ENCODE results near the gene TSPAN10. TPM values are rescaled to one million over a fixed set of nuclear protein-coding genes. Genes with fewer than 3 reads are reported as not detected.

The TSPAN10 gene
- total and polyA plus RNA-seq, 9 of the 15 experiments (the other 6 are each of a cell fraction or from before 2014, with no cell fraction given), result 0.05 to 0.31 (median 0.13) TPM; not detected in 1

DNA sequence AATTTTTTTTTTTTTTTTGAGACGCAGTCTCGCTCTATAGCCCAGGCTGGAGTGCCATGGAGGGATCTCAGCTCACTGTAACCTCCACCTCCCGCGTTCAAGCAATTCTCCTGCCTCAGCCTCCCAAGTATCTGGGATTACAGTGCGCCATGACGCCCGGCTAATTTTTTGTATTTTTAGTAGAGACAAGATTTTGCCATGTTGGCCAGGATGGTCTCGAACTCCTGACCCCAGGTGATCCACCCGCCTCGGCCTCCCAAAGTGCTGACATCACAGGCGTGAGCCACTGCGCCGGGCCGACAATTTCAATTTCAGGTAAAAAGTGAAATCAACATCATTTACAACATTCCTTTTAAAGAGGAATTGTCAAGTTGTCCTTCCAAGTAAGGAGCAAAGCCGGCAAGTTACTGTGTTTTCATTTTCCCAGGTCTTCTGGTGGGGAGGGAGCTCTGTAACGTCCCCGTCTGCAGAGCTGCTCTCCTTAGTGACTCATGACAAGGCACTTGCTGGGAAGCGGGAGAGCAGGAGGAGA, 957 bp upstream of the TSPAN10 start (continued):
- TF ChIP-seq ZNF668 (CRISPR knock-in tag; IDR thresholded peaks at IDR 0.05) (no peak), ILF3 (IDR thresholded peaks at IDR 0.05; ENCODE audit: borderline replicate concordance) (no peak), ARID1B (IDR thresholded peaks at IDR 0.05) (no peak), GTF2A2 (tag; IDR thresholded peaks at IDR 0.05) (no peak), ATF1 (CRISPR knock-in tag; IDR thresholded peaks at IDR 0.05) (no peak), ATF1 (tag; IDR thresholded peaks at IDR 0.05) (peak; percentile 65; the same call in 1 of the 2 replicates), GATAD2B (IDR thresholded peaks at IDR 0.05; ENCODE audit: borderline replicate concordance) (no peak), NFIX (CRISPR knock-in tag; IDR thresholded peaks at IDR 0.05; ENCODE audit: low read depth) (no peak), MAFG (tag; conservative IDR thresholded peaks at IDR 0.05) (0 out of 2 replicates have a peak, but pooled peaks have one; percentile 16), DPF2 (IDR thresholded peaks at IDR 0.05) (peak; percentile 61; the same call in 1 of the 2 replicates), EP300 (IDR thresholded peaks at IDR 0.05; ENCODE audit: low read length) (no peak), HLTF (IDR thresholded peaks at IDR 0.05) (no peak), SP1 (CRISPR knock-in tag; IDR thresholded peaks at IDR 0.05) (0 out of 2 replicates have a peak, but pooled peaks have one; percentile 23), CREB1 (IDR thresholded peaks at IDR 0.05) (no peak), CREB1 (CRISPR knock-in tag; IDR thresholded peaks at IDR 0.05) (peak; percentile 74; the same call in 1 of the 2 replicates), MTA3 (IDR thresholded peaks at IDR 0.05; ENCODE audit: borderline replicate concordance) (no peak), ADNP (tag; IDR thresholded peaks at IDR 0.05) (0 out of 2 replicates have a peak, but pooled peaks have one; percentile 34), TAL1 (IDR thresholded peaks at IDR 0.05) (no peak), CHD1 (IDR thresholded peaks at IDR 0.05; ENCODE audit: low read length) (no peak), LEF1 (IDR thresholded peaks at IDR 0.05) (no peak), ETV5 (CRISPR knock-in tag; IDR thresholded peaks at IDR 0.05; ENCODE audit: low read depth) (0 out of 2 replicates have a peak, but pooled peaks have one; percentile 21), POU5F1 (IDR thresholded peaks at IDR 0.05; ENCODE audit: borderline replicate concordance, low read depth, low read length, partially characterized antibody) (no peak)
- TF ChIP-seq, protein P1, sequence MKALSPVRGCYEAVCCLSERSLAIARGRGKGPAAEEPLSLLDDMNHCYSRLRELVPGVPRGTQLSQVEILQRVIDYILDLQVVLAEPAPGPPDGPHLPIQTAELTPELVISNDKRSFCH (CRISPR knock-in tag; IDR thresholded peaks at IDR 0.05), result no peak
- TF ChIP-seq, protein P1 (tag; IDR thresholded peaks at IDR 0.05), result no peak
- TF ChIP-seq, protein P2, sequence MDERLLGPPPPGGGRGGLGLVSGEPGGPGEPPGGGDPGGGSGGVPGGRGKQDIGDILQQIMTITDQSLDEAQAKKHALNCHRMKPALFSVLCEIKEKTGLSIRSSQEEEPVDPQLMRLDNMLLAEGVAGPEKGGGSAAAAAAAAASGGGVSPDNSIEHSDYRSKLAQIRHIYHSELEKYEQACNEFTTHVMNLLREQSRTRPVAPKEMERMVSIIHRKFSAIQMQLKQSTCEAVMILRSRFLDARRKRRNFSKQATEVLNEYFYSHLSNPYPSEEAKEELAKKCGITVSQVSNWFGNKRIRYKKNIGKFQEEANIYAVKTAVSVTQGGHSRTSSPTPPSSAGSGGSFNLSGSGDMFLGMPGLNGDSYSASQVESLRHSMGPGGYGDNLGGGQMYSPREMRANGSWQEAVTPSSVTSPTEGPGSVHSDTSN (CRISPR knock-in tag; IDR thresholded peaks at IDR 0.05; ENCODE audit: low read depth), result no peak
- TF ChIP-seq, protein P2 (tag; conservative IDR thresholded peaks at IDR 0.05; ENCODE audit: low read depth), result no peak
- TF ChIP-seq, protein P3, sequence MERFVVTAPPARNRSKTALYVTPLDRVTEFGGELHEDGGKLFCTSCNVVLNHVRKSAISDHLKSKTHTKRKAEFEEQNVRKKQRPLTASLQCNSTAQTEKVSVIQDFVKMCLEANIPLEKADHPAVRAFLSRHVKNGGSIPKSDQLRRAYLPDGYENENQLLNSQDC (CRISPR knock-in tag; IDR thresholded peaks at IDR 0.05), result no peak
- TF ChIP-seq, protein P4, sequence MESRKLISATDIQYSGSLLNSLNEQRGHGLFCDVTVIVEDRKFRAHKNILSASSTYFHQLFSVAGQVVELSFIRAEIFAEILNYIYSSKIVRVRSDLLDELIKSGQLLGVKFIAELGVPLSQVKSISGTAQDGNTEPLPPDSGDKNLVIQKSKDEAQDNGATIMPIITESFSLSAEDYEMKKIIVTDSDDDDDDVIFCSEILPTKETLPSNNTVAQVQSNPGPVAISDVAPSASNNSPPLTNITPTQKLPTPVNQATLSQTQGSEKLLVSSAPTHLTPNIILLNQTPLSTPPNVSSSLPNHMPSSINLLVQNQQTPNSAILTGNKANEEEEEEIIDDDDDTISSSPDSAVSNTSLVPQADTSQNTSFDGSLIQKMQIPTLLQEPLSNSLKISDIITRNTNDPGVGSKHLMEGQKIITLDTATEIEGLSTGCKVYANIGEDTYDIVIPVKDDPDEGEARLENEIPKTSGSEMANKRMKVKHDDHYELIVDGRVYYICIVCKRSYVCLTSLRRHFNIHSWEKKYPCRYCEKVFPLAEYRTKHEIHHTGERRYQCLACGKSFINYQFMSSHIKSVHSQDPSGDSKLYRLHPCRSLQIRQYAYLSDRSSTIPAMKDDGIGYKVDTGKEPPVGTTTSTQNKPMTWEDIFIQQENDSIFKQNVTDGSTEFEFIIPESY (CRISPR knock-in tag; IDR thresholded peaks at IDR 0.05), result peak; percentile 10; the same call in 1 of the 2 replicates
